ENCODE measurements around the gene KDM4C. TPM values are rescaled to one million over a fixed set of nuclear protein-coding genes. Genes with fewer than 3 reads are reported as not detected.

The KDM4C gene
- total RNA-seq, 1 experiment from 2014 or later, result 7.1 TPM

DNA sequence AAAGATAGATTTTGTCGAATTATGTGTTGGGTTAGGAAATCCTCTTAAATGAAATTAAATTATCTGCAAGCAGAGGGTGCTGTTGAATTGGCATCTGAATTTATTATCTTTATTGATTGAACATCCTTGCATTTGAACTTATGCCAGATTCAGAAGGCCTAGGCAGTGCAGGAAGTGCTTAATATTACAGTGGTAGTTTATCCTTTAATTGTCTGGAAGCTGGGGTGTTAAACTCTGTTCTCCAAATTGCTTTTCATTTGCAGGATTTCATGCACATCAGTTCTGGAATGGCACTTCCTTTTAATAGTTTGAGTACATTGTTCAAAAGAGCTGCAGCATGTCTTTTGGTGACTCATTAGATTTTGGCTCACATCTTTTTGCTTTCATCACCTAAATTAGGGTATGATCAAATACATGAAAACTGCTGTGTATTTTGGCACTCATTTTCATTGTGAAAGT, 186.3 kb downstream of the KDM4C start:
- POLR2A ChIA-PET, result no interaction called here
- no peak for DNase-seq (ENCODE audit: low read depth, low spot score)
- Histone ChIP-seq H3K27ac (ENCODE audit: low read length) (no peak overlapping the region), H3K9me3 (ENCODE audit: control insufficient read depth, insufficient read depth, low read depth, low read length) (no peaks in the 10 kb centered on the region), H3K4me1 (ENCODE audit: control insufficient read depth, insufficient read depth, low read length) (no peaks in the 10 kb centered on the region), H3K27me3 (ENCODE audit: control insufficient read depth, insufficient read depth, low read length) (no peaks in the 10 kb centered on the region), H3K36me3 (ENCODE audit: control insufficient read depth, insufficient read depth, low read length) (no peaks in the 10 kb centered on the region), H3K4me3 (ENCODE audit: low read depth in 2 of 2, low read length in 2 of 2) (no peak overlapping the region)
- CTCF ChIA-PET, result no interaction called here
- TF ChIP-seq, protein P1, sequence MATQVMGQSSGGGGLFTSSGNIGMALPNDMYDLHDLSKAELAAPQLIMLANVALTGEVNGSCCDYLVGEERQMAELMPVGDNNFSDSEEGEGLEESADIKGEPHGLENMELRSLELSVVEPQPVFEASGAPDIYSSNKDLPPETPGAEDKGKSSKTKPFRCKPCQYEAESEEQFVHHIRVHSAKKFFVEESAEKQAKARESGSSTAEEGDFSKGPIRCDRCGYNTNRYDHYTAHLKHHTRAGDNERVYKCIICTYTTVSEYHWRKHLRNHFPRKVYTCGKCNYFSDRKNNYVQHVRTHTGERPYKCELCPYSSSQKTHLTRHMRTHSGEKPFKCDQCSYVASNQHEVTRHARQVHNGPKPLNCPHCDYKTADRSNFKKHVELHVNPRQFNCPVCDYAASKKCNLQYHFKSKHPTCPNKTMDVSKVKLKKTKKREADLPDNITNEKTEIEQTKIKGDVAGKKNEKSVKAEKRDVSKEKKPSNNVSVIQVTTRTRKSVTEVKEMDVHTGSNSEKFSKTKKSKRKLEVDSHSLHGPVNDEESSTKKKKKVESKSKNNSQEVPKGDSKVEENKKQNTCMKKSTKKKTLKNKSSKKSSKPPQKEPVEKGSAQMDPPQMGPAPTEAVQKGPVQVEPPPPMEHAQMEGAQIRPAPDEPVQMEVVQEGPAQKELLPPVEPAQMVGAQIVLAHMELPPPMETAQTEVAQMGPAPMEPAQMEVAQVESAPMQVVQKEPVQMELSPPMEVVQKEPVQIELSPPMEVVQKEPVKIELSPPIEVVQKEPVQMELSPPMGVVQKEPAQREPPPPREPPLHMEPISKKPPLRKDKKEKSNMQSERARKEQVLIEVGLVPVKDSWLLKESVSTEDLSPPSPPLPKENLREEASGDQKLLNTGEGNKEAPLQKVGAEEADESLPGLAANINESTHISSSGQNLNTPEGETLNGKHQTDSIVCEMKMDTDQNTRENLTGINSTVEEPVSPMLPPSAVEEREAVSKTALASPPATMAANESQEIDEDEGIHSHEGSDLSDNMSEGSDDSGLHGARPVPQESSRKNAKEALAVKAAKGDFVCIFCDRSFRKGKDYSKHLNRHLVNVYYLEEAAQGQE (IDR thresholded peaks at IDR 0.05; ENCODE audit: insufficient read depth in 1 of 2, low read depth in 2 of 2, low read length in 1 of 2), result no peak
- TF ChIP-seq POLR2AphosphoS5 (IDR thresholded peaks at IDR 0.05; ENCODE audit: low read depth, low read length) (no peak), SIN3A (IDR thresholded peaks at IDR 0.05; ENCODE audit: borderline replicate concordance, insufficient read depth, low read depth, low read length) (no peak), CTCF (IDR thresholded peaks at IDR 0.05) (no peak; the same call in 1 of the 2 replicates)
- no peak for ATAC-seq
- in situ Hi-C loops (cut with HindIII; ENCODE audit: low pct_unique_long_range_greater_than_20kb, low sequenced_read_pairs), result no loop called here
- intact Hi-C loops (cut with micrococcal nuclease; ENCODE audit: unreplicated experiment), result no loop called here
- BruUV-seq (replicated peaks), result no TSS peak

GRCh38 chr9:6944896-6945295, 187.1 kb downstream of the KDM4C start:
- DNase-seq (ENCODE audit: low read depth, low spot score) (no peak), ATAC-seq (no peak; the same call in 1 of the 2 replicates)
- H3K9me3 ChIP-seq (ENCODE audit: control insufficient read depth, insufficient read depth, low read depth, low read length), result no peaks in the 10 kb centered on the region
- H3K4me3 ChIP-seq (ENCODE audit: low read depth in 2 of 2, low read length in 2 of 2), result no peak overlapping the region
- H3K36me3 ChIP-seq (ENCODE audit: control insufficient read depth, insufficient read depth, low read length), result no peaks in the 10 kb centered on the region
- in situ Hi-C loops (cut with HindIII; ENCODE audit: low pct_unique_long_range_greater_than_20kb, low sequenced_read_pairs), result no loop called here
- intact Hi-C loops (cut with micrococcal nuclease; ENCODE audit: unreplicated experiment), result no loop called here
- no peak for TF ChIP-seq TCF7L2 (IDR thresholded peaks at IDR 0.05; ENCODE audit: low read depth, low read length)
- TF ChIP-seq, protein P1 (IDR thresholded peaks at IDR 0.05; ENCODE audit: insufficient read depth in 1 of 2, low read depth in 2 of 2, low read length in 1 of 2), result no peak
- TF ChIP-seq SIN3A (IDR thresholded peaks at IDR 0.05; ENCODE audit: borderline replicate concordance, insufficient read depth, low read depth, low read length), result no peak
- no peak overlapping the region for H3K27ac ChIP-seq (ENCODE audit: low read length)
- CTCF ChIA-PET, result no interaction called here
- POLR2A ChIA-PET, result no interaction called here
- H3K4me1 ChIP-seq (ENCODE audit: control insufficient read depth, insufficient read depth, low read length), result no peaks in the 10 kb centered on the region
- no TSS peak for BruUV-seq (replicated peaks)
- H3K27me3 ChIP-seq (ENCODE audit: control insufficient read depth, insufficient read depth, low read length), result no peaks in the 10 kb centered on the region
